ENCODE results near the gene ZFR2.

- TF ChIP-seq, protein P1, sequence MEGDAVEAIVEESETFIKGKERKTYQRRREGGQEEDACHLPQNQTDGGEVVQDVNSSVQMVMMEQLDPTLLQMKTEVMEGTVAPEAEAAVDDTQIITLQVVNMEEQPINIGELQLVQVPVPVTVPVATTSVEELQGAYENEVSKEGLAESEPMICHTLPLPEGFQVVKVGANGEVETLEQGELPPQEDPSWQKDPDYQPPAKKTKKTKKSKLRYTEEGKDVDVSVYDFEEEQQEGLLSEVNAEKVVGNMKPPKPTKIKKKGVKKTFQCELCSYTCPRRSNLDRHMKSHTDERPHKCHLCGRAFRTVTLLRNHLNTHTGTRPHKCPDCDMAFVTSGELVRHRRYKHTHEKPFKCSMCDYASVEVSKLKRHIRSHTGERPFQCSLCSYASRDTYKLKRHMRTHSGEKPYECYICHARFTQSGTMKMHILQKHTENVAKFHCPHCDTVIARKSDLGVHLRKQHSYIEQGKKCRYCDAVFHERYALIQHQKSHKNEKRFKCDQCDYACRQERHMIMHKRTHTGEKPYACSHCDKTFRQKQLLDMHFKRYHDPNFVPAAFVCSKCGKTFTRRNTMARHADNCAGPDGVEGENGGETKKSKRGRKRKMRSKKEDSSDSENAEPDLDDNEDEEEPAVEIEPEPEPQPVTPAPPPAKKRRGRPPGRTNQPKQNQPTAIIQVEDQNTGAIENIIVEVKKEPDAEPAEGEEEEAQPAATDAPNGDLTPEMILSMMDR (IDR thresholded peaks at IDR 0.05): no peak
- TF ChIP-seq HDAC2 (IDR thresholded peaks at IDR 0.05) (no peak), REST (IDR thresholded peaks at IDR 0.05) (no peak), RNF2 (IDR thresholded peaks at IDR 0.05; ENCODE audit: borderline replicate concordance, low read depth) (no peak), EP300 (IDR thresholded peaks at IDR 0.05) (no peak), SREBF2 (IDR thresholded peaks at IDR 0.05) (no peak), HOXA7 (CRISPR knock-in tag; IDR thresholded peaks at IDR 0.05) (no peak), ZFP36 (IDR thresholded peaks at IDR 0.05; ENCODE audit: borderline replicate concordance, partially characterized antibody) (no peak), JUN (IDR thresholded peaks at IDR 0.05) (no peak), BHLHE40 (IDR thresholded peaks at IDR 0.05; ENCODE audit: low read depth, low read length) (no peak), SMC3 (IDR thresholded peaks at IDR 0.05) (no peak), CHD4 (IDR thresholded peaks at IDR 0.05; ENCODE audit: borderline replicate concordance) (no peak)
Observed at GRCh38 chr19:3817761-3818160, 51.1 kb downstream of the ZFR2 start.
